Epithelial cell of proximal tubule (primary cell): ENCODE data around the gene VWA3A. TPM values are rescaled to one million over a fixed set of nuclear protein-coding genes. Genes with fewer than 3 reads are reported as not detected.

Experiments used
- DNase-seq: peaks from one replicate; pipeline ENCODE4 v3.0.0-alpha.2; 2011; ENCODE audit warnings: low read depth
- H3K4me3 ChIP-seq: 2 replicates; pipeline ENCODE4 v1.5.1; 2011; ENCODE audit warnings: low read depth, mild to moderate bottlenecking, low read length
- CTCF ChIP-seq: conservative IDR thresholded peaks from 2 replicates; pipeline ENCODE4 v1.5.1; 2012; ENCODE audit warnings: low read depth, mild to moderate bottlenecking, low read length
- total RNA-seq: library from RNA; depleted of rRNA; stranded (reverse); fragments of >200 nt; gene quantifications from 2 replicates; pipeline ENCODE4 v1.2.3, GENCODE V29; 2015

Gene VWA3A
- total RNA-seq, 1 donor from 2014 or later = under 0.01 TPM

GRCh38 chr16:22063888-22064467 is 28.4 kb upstream of the VWA3A start:
- no peak for TF ChIP-seq CTCF
- no peak overlapping the region for H3K4me3 ChIP-seq
- DNase-seq = no peak

- DNase-seq = no peak
- TF ChIP-seq CTCF = no peak
- H3K4me3 ChIP-seq = no peak overlapping the region
Measured at GRCh38 chr16:22065252-22065651, 27.1 kb upstream of the VWA3A start.

- TF ChIP-seq CTCF = no peak
- peak overlapping the region; percentile 10 for H3K4me3 ChIP-seq
- DNase-seq = no peak
Measured at GRCh38 chr16:22070361-22071330, 21.7 kb upstream of the VWA3A start.

- no peak for DNase-seq
- TF ChIP-seq CTCF = no peak
- H3K4me3 ChIP-seq = no peak overlapping the region
Measured at GRCh38 chr16:22071331-22071910, 20.9 kb upstream of the VWA3A start.

GRCh38 chr16:22073350-22073749 is 19.0 kb upstream of the VWA3A start:
- no peak overlapping the region for H3K4me3 ChIP-seq
- no peak for TF ChIP-seq CTCF
- DNase-seq = no peak

- DNase-seq = no peak
Measured at GRCh38 chr16:22075043-22075757, 17.1 kb upstream of the VWA3A start.

More at GRCh38 chr16:22075043-22075757, 17.1 kb upstream of the VWA3A start:
- TF ChIP-seq CTCF = no peak
- H3K4me3 ChIP-seq = no peak overlapping the region
